GM21529 (cell line): Measurements from ENCODE around the gene ZNF700.
"Not testable (repeated sequence)": the region's sequence is repeated elsewhere in the genome, so short reads cannot be mapped to it uniquely, and the experiment has no call there.

ENCODE experiments used
- ATAC-seq: cut with Tn5 transposase; IDR thresholded peaks from one replicate; pipeline ENCODE4 v1.9.1; 2021; ENCODE audit not compliant: unreplicated experiment

Gene ZNF700

DNA sequence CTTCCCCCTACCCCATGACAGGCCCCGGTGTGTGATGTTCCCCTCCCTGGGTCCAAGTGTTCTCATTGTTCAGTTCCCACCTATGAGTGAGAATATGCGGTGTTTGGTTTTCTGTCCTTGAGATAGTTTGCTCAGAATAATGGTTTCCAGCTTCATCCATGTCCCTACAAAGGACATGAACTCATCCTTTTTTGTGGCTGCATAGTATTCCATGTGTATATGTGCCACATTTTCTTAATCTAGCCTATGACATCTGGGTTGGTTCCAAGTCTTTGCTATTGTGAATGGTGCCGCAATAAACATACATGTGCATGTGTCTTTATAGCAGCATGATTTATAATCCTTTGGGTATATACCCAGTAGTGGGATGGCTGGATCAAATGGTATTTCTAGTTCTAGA lies 13.5 kb downstream of the ZNF700 start:
- ATAC-seq, result not testable (repeated sequence)

DNA sequence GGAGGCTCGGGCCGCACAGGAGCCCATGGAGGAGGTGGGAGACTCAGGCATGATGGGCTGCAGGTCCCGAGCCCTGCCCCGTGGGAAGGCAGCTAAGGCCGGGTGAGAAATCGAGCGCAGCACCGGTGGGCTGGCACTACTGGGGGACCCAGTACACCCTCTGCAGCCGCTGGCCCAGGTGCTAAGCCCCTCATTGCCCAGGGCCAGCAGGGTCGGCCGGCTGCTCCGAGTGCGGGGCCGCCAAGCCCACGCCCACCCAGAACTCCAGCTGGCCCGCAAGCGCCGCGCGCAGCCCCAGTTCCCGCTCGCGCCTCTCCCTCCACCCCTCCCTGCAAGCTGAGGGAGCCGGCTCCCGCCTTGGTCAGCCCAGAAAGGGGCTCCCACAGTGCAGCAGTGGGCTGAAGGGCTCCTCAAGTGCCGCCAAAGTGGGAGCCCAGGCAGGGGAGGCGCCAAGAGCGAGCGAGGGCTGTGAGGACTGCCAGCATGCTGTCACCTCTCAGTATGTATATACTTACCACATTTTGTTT lies 16.5 kb downstream of the ZNF700 start:
- not testable (repeated sequence) for ATAC-seq

DNA sequence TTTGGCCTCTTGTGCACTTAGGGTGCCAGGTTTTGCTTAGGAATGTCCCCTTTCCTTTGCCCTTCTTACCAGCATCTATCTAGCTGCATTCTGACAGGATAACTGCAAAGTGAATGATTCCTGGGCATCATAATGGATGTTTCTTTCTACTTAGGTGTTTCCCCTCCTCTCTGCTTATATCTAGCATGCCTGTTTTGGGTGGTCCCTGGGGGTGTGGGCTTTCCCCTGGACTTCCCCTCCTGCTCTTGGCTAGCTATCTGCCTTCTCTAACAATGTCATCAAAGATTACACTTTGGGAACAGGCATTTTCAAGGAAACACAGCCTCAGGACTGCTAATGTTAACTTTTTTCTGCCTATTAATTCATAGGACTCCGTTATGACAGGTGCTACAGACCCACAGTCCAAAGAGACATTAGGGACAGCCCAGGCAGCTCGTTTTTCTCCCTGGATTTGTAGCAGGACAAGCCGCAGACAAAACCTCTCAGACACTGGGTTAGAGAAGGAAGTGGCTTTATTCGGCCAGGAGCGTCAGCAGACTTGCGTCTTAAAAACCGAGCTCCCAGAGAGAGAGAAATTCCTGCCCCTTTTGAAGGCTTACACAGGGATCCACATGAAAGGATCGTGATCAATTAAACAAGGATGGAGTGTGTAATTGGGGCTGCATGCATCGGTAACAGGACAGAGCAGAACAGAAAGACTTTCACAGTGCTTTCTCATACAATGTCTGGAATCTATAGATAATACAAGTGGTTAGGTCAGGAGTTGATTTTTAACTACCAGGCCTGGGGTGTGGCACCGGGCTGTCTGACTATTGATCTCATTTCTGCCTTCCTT lies 17.3 kb downstream of the ZNF700 start:
- no peak for ATAC-seq

DNA sequence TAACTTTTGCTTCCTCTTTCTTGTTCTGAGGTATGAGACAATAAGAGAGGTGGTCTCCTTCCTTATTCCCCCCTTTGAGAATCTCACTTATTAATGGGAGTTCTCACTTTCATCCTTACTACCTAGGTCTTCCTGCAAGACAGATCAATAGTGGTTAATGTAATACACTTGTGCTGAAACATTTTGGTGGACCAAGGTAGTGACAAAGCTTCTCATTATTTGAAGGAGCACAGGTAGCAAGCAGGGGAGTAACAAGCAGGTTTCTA lies 17.9 kb downstream of the ZNF700 start:
- no peak for ATAC-seq

DNA sequence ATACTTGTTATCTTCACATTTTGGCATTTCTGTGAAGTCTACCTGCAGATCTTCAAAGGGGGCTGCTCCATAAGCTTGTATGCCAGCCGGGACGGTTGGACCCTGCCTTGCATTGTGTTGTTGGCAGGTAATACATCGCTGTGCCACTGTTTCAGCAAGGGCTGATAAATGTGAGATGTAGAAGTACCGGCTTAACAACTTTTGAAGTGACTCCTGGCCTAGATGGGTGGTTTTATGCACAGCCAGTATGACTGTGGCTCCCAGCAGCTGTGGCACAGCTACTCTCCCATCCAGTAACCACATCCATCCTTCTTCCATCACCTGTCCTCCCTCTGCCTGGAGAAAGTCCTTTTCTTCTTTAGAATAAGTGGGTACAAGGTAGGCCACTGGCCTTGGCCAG lies 19.7 kb downstream of the ZNF700 start:
- no peak for ATAC-seq

DNA sequence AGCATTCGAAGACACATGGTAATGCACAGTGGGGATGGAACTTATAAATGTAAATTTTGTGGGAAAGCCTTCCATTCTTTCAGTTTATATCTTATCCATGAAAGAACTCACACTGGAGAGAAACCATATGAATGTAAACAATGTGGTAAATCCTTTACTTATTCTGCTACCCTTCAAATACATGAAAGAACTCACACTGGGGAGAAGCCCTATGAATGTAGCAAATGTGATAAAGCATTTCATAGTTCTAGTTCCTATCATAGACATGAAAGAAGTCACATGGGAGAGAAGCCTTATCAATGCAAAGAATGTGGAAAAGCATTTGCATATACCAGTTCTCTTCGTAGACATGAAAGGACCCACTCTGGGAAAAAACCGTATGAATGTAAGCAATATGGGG lies 23.7 kb downstream of the ZNF700 start:
- no peak for ATAC-seq

DNA sequence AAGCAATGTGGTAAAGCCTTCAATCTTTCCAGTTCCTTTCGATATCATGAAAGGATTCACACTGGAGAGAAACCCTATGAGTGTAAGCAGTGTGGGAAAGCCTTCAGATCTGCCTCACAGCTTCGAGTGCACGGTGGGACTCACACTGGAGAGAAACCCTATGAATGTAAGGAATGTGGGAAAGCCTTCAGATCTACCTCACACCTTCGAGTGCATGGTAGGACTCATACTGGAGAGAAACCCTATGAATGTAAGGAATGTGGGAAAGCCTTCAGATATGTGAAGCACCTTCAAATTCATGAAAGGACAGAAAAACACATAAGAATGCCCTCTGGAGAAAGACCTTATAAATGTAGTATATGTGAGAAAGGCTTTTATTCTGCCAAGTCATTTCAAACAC lies 24.3 kb downstream of the ZNF700 start:
- no peak for ATAC-seq

DNA sequence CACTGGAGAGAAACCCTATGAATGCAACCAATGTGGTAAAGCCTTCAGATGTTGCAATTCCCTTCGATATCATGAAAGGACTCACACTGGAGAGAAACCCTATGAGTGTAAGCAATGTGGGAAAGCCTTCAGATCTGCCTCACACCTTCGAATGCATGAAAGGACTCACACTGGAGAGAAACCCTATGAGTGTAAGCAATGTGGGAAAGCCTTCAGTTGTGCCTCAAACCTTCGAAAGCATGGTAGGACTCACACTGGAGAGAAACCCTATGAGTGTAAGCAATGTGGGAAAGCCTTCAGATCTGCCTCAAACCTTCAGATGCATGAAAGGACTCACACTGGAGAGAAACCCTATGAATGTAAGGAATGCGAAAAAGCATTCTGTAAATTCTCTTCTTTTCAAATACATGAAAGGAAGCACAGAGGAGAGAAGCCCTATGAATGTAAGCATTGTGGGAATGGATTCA lies 24.7 kb downstream of the ZNF700 start:
- not testable (repeated sequence) for ATAC-seq

DNA sequence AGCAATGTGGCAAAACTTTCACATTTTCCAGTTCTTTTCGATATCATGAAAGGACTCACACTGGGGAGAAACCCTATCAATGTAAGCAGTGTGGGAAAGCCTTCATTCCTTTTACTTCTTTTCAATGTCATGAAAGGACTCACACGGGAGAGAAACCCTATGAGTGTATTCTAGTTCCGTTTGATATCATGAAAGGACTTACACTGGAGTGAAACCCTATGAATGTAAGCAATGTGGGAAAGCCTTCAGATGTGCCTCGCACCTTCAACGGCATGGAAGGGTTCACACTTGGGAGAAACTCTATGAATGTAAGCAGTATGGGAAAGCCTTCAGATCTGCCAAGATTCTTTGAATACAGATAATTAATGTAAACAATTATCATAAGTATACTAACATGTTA lies 25.4 kb downstream of the ZNF700 start:
- no peak for ATAC-seq

DNA sequence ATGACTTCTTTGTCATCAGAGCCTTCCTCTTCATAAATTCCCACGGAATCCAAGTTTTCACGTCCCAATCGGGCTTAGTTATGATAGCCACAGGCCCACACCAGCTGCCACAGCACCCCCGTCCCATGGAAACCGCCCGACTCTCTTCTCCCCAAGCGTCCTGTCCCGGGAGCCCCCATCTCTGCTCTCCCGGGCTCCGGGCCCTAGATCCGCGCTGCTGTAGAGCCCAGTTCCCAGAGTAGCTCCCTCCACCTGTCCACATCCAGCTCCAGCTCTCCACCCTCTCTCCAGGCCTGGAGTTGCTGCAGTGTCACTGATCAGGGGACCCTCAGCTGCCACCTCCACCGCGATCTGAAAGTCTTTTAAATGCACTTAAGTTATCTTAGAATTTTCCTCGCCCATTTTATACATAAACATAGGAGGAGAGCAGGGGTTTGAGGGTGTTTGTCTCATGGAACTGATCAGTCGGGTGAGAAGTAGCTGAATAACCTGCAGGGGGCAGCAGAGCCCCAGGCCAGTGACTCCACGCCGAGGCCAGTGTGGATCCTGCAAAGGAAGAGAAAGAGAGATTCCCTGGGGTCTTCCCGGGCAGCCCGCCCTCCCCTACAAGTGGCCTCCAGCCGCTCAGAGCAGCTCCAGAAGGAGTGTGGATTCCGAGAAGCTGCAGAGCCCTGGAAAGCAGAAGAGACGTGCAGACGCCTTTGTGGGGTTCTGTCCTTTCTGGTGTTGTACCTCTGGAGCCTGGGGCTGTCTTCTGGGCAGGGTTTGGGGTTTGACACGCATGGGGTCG lies 38.9 kb downstream of the ZNF700 start:
- ATAC-seq, result peak; percentile 37

DNA sequence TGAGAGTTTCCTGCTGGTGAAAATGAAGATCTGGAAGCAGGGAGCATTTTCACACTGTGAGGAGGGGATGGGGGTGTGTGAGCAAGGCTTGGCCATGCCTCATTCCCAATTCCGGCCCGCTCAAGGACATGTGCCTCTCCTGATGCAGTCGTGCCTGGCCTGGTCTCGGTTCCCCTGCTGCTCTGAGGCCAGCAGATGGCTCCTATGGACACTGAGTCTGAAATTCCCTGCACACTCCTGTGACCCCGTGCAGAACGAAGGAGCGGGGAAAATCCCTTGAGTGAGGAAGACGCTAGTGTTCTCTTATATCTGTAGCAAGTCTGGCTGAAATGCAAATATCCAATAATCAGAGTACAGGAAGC lies 39.6 kb downstream of the ZNF700 start:
- no peak for ATAC-seq

DNA sequence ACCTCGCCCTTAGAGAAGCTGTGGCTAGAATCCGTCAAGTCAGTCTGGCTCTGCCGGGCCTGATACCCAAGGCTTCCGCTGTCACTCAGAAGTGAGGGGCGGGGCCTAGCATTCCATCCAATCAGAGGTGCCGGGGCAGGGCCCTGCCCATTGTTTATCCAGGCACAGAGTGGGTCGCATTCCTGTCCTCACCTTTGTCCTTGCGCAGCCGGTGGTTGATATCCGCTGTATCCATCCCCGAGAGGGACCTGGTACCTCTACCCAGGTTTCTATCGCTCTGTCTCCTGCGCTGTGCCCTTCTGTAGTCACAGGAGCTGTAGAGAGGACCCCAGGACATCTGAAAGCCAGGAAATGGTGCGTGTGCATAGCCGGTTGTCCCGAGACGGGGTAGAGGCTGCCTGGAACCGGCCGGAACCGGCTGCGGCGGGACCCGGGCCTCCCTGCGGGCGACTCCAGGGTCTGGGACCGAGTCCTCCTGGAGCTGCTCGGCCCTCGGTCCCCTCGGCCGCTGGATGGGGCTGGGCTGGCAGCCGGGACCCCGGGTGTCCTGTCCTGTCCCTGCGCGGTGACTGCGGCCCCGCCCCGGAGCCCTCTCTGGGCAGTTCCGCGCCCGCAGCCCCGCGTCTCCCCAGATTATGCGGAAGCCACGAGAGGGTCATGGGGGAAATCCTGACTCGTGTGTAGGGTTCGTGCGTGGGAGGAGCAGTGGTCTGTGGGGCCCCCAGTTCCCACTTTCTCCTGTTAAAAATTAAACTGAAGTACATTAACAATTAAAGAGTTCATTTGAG lies 40.1 kb downstream of the ZNF700 start, which contains the start of gene ZNF763:
Gene ZNF763, plus strand, starts transcription at position 183 of the 788 bp plus-strand sequence. Its CDS starts 169 bp downstream, at position 352.
- ATAC-seq, result peak; percentile 78

DNA sequence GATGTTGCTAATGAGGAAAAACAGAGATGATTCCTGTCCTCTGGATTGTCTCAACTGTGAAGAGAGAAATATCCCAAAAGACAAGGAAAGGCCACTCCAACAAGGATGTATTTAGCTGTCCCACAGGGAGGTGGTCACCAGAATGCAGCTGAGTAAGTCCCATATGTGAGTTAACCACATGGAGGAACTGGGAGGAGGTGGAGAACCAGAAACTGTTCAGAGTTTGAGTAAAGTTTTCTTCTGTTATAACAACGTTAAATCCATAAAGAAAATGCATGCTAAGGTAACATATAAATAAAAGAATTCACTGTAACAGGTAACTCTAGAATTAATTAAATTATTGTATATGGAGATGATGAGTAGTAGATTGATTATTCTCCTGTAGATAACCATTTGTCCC lies 45.3 kb downstream of the ZNF700 start:
- no peak for ATAC-seq

DNA sequence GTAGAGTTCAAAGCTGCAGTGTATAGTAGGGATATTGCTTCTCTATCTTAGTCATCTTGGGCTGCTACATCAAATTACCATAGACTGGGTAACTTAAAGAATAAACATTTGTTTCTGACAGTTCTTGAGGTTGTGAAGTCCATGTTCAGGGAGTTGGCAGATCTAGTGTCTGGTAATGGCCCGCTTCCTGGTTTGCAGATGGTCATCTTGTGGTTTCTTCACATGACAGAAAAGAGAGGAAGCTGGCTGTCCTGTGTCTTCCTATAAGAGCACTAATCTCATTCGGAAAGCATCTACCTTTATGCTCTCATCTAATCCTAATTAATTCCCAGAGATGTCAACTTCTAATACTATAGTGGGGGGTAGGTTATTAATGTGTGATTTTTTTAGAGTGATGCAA lies 46.1 kb downstream of the ZNF700 start:
- no peak for ATAC-seq

DNA sequence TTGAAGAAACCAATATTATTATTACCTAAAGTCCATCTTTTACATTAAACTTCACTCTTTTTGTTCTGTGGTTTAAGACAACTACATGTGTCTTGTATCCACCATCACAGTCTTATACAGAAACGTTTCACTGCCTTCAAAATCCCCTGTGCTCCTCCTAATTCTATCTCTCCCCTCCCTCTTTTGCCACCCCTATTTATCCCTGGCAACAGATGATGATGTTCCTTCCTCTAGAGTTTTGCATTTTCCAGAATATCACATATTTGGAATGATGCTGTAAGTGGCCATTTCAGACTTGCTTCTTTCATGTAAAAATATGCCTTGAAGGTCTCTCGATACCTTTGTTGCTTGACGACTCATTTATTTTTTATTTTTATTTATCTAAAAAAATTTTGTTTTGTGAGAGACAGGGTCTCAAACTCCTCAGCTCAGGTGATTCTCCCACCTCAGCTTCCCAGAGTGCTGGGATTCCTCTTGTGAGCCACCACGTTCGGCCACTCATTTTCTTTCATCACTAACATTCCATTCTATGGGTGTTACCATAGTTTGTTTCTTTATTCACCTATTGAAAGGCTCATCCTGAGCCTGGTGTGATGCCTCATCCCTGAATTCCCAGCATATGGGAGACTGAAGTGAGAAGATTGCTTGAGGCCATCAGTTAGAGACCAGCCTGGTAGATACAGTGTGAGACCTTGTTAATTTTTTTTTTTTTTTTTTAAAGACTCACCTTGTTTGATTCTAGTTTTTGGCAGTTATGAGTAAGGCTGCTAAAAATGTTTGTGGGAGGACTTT lies 48.3 kb downstream of the ZNF700 start:
- ATAC-seq, result no peak

DNA sequence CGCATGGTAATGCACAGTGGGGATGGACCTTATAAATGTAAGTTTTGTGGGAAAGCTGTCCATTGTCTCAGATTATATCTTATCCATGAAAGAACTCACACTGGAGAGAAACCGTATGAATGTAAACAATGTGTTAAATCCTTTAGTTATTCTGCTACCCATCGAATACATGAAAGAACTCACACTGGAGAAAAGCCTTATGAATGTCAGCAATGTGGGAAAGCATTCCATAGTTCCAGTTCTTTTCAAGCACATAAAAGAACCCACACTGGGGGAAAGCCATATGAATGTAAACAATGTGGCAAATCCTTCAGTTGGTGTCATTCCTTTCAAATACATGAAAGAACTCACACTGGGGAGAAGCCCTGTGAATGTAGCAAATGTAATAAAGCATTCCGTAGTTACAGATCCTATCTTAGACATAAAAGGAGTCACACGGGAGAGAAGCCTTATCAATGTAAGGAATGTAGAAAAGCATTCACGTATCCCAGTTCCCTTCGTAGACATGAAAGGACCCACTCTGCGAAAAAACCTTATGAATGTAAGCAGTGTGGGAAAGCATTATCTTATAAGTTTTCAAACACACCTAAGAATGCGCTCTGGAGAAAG lies 53.7 kb downstream of the ZNF700 start:
- ATAC-seq, result no peak

DNA sequence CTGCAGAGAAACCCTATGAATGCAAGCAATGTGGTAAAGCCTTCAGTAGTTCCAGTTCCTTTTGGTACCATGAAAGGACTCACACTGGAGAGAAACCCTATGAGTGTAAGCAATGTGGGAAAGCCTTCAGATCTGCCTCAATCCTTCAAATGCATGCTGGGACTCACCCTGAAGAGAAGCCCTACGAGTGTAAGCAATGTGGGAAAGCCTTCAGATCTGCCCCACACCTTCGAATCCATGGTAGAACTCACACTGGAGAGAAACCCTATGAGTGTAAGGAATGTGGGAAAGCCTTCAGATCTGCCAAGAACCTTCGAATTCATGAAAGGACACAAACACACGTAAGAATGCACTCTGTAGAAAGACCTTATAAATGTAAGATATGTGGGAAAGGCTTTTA lies 54.6 kb downstream of the ZNF700 start:
- ATAC-seq, result no peak

DNA sequence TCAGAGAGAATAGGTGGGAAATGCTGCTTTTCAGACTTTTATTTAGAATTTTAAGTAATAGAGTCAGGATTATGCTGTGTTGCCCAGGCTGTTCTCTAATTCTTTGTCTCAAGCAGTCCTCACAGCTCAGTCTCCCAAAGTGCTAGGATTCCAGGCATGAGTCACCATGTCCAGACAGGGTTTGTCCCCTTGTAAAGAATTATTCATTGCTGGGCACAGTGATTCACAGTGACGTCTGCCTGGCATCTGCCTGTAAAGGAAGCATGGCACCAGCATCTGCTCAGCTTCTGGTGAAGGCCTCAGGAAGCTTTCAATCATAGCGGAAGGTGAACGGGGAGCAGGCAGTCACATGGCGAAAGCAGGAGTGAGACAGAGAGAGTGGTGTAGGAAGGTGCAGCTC lies 57.6 kb downstream of the ZNF700 start:
- ATAC-seq, result no peak

DNA sequence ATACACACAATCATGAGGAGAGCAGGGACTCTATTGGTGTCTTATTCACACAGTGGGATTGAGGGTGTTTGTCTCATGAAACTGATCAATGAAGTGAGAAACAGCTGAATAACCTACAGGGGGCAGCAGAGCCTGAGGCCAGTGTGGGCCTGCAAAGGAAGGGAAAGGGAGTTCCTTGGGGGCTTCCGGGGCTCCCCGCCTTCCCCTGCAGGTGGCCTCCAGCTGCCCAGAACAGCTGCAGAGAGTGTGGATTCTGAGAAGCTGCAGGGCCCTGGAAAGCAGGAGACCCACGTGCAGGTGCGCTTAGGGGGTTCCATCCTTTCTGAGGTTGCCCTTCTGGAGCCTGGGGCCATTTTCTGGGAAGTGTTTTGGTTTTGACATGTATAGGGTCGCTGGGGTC lies 60.1 kb downstream of the ZNF700 start:
- ATAC-seq, result no peak

DNA sequence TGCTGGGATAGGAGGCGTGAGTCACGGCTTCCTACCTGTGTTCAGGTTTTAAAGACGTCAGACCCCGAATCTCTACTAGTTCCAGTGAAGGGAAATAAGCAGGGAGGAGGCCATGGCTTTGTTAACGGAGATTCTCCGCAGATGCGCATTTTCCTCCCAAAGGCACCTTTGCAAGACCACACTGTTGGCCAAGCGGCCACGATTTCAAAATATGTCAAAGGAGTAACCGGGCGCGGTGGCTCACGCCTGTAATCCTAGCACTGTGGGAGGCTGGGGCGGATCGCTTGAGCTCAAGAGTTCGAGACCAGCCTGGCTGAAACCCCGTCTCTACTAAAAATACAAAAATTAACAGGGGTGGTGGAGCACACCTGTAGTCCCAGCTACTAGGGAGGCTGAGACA lies 61.8 kb downstream of the ZNF700 start:
- no peak for ATAC-seq
